Adrenal gland (tissue), 12 donors: ENCODE measurements around the gene SDF4. TPM values are rescaled to one million over a fixed set of nuclear protein-coding genes. Genes with fewer than 3 reads are reported as not detected.

Experiments
- DNase-seq, 7 donors: peaks; one replicate each; pipeline ENCODE4 v3.0.0-alpha.2; 2019 to 2020
- H3K27ac ChIP-seq, 5 donors: fragments of 200-600 bp; sonication (generic) in 4 of 5; 1 replicate in 3 of 5; 2 replicates in 2 of 5; pipeline versions ENCODE4 v1.5.1 to v1.8.0; 2016 to 2020; ENCODE audit warnings: mild to moderate bottlenecking in 1 of 5
- H3K27me3 ChIP-seq: fragments of 200-600 bp; 2 replicates; pipeline ENCODE4 v1.8.0; 2021
- H3K36me3 ChIP-seq, 2 donors: fragments of 200-600 bp; replicated peaks in 1 of 2; 1 replicate in 1 of 2; 2 replicates in 1 of 2; pipeline versions ENCODE4 v1.5.1 to v1.8.0; 2018 to 2022
- H3K4me1 ChIP-seq, 2 donors: fragments of 200-600 bp; replicated peaks in 1 of 2; 1 replicate in 1 of 2; 2 replicates in 1 of 2; pipeline versions ENCODE4 v1.5.1 to v1.8.0; 2018 to 2021
- H3K4me3 ChIP-seq, 4 donors: fragments of 200-600 bp; sonication (generic) in 3 of 4; one replicate each; pipeline ENCODE4 v1.5.1; 2016 to 2018
- H3K9me3 ChIP-seq, 3 donors: fragments of 200-600 bp; sonication (generic) in 1 of 3; replicated peaks in 1 of 3; 1 replicate in 2 of 3; 2 replicates in 1 of 3; pipeline versions ENCODE4 v1.5.1 to v1.8.0; 2016 to 2021
- POLR2A ChIP-seq, 2 donors: fragments of 450-650 bp; IDR thresholded peaks; one replicate each; pipeline ENCODE4 v1.6.1; 2017; ENCODE audit warnings: antibody characterized with exemption in 2 of 2, mild to moderate bottlenecking in 2 of 2, moderate library complexity in 1 of 2
- WGBS, 4 donors: extraction: QIAGEN DNeasy Blood & Tissue Kit in 2 of 4; methylation state at CpG; one replicate each; pipeline versions ENCODE4 v1.1.5 to v1.1.7; 2013 to 2017; 5-methylcytosine and 5-hydroxymethylcytosine counted together
- intact Hi-C, 2 donors: fragments of 100-400 bp; cut with DNase I; formaldehyde crosslinking; loops; one replicate each; pipeline versions ENCODE4 v1.14.1 to v1.15.0; 2022 to 2023
- polyA plus RNA-seq, 3 donors: library from polyadenylated mRNA; stranded (reverse); fragments of 200-250 nt in 2 of 3; fragments of 350-450 nt in 1 of 3; fragmentation: Illumina TruSeq in 1 of 3; extraction: RNeasy Lipid Tissue Mini Kit (QIAGEN cat#74804) in 1 of 3; gene quantifications; one replicate each; pipeline ENCODE4 v1.2.3, GENCODE V29; 2013 to 2014
- total RNA-seq, 9 donors: library from RNA; depleted of rRNA in 4 of 9; stranded (reverse); fragments of >200 nt in 4 of 9; fragments of 120-200 nt in 1 of 9; fragmentation: NEBNext Ultra II Directional in 1 of 9; extraction: Animal tissue kit (Norgen Biotek cat#: 25700) in 1 of 9; gene quantifications; one replicate each; pipeline versions ENCODE4 v1.1.0 to v1.2.4, GENCODE V29; 2013 to 2023
- TF ChIP-seq, protein P1 (sequence below), 6 experiments: fragments of 450-650 bp in 4 of 6; fragments of 200-600 bp in 2 of 6; sonication (generic) in 1 of 6; IDR thresholded peaks; 1 replicate in 5 of 6; 2 replicates in 1 of 6; pipeline versions ENCODE4 v1.5.1 to v1.8.0; 2016 to 2021; ENCODE audit warnings: antibody characterized with exemption in 6 of 6, mild to moderate bottlenecking in 2 of 6, moderate library complexity in 1 of 6
- donor health status: healthy with polysubstance abuse.
- donor health status: Bipolar disorder and iron deficiency.
- donor health status: DM: yes; HTN: yes; CAD: no.
- donor health status: DM: no; HTN: no; CAD: no.
- donor health status: DM: no; HTN: no; CAD: no.
- donor health status: DM: yes; HTN: yes; CAD: no.

The SDF4 gene
- total and polyA plus RNA-seq, 12 donors: 49.4 to 221 (median 142) TPM

GRCh38 chr1:1215080-1215676 lies 16.6 kb downstream of the SDF4 start:
- TF ChIP-seq POLR2A (IDR thresholded peaks at IDR 0.05): no peak
- TF ChIP-seq, protein P1, sequence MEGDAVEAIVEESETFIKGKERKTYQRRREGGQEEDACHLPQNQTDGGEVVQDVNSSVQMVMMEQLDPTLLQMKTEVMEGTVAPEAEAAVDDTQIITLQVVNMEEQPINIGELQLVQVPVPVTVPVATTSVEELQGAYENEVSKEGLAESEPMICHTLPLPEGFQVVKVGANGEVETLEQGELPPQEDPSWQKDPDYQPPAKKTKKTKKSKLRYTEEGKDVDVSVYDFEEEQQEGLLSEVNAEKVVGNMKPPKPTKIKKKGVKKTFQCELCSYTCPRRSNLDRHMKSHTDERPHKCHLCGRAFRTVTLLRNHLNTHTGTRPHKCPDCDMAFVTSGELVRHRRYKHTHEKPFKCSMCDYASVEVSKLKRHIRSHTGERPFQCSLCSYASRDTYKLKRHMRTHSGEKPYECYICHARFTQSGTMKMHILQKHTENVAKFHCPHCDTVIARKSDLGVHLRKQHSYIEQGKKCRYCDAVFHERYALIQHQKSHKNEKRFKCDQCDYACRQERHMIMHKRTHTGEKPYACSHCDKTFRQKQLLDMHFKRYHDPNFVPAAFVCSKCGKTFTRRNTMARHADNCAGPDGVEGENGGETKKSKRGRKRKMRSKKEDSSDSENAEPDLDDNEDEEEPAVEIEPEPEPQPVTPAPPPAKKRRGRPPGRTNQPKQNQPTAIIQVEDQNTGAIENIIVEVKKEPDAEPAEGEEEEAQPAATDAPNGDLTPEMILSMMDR (IDR thresholded peaks at IDR 0.05): no peak
- Histone ChIP-seq H3K27me3 (no peaks in the 10 kb centered on the region), H3K4me3 (no peak overlapping the region), H3K4me1 (no peaks in the 10 kb centered on the region), H3K27ac (no peak overlapping the region), H3K9me3 (no peaks in the 10 kb centered on the region), H3K36me3 (peaks cover 0 to 28% of the 10 kb centered on the region in 2 donors)
- no peak for DNase-seq
- 49 to 88% (median 55%) methylated on average over 1 to 11 of the region's 11 CpGs for WGBS, 4 donors
- intact Hi-C loops: no loop called here

DNA sequence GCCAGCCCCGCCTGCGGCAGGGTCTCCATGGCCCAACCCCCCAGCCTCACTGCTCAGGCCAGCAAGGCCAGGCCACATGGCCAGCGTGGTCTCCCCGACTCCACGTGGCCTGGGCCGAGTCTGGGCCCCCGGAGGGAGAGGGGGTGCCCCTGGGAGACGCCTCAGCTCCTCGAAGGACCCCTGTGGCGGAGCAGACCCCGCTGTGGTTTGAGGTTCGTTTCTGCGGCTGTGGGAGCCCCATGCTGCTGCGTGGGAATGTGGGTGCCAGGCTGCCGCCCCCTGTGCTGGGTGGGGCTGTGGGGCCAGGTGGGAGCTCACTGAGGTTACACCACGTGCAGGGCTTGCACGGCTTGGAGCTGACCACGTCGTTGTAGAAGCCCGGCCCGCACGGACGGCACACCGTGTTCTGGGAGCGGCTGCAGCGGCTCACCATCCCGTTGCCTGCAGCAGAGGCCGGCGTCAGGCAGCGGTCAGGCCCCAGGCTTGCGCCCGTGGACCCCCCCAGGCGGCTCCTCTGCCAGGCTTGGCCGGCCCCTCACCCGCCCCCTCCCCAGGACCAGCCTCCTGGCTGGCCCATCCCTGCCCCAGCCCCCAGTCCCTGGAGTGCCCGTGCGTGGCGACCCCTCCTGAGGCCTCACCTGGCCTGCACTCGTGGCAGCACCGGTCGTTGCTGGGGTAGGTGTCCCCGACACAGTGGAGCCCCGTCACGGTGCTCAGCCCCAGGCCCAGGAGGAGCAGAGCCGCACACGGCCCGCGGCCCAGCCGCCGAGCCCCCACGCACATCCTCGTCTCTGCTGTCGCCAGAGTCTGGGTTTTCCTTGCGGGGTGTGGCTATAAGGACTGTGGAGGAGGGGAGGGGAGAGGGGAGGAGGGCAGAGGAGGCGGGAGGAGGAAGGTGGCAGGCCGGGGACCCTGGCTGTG lies 18.2 kb downstream of the SDF4 start, which contains the start of gene TNFRSF4:
Gene TNFRSF4 (minus strand): TSS at position 809 of the 921 bp plus-strand sequence. CDS start 26 bp downstream, at position 783.
- Histone ChIP-seq H3K27me3 (no peaks in the 10 kb centered on the region), H3K36me3 (peaks cover 0 to 21% of the 10 kb centered on the region in 2 donors), H3K4me1 (peaks cover 0 to under 1% of the 10 kb centered on the region in 2 donors), H3K4me3 (peak within 1 kb of the TSS in 1 of 4 donors; percentile 23), H3K9me3 (no peaks in the 10 kb centered on the region), H3K27ac (peak within 1 kb of the TSS in 1 of 5 donors; percentile 29)
- TF ChIP-seq, protein P1 (IDR thresholded peaks at IDR 0.05): no peak
- no peak for TF ChIP-seq POLR2A (IDR thresholded peaks at IDR 0.05)
- DNase-seq: no peak
- WGBS, 4 donors: 47 to 76% (median 53%) methylated on average over 17 to 56 of the region's 56 CpGs
- intact Hi-C loops: loop anchor here in 1 of 2 donors (5.0 kb wide), 1 partner anchor 81 kb away; no protein-coding TSS in a partner anchor

DNA sequence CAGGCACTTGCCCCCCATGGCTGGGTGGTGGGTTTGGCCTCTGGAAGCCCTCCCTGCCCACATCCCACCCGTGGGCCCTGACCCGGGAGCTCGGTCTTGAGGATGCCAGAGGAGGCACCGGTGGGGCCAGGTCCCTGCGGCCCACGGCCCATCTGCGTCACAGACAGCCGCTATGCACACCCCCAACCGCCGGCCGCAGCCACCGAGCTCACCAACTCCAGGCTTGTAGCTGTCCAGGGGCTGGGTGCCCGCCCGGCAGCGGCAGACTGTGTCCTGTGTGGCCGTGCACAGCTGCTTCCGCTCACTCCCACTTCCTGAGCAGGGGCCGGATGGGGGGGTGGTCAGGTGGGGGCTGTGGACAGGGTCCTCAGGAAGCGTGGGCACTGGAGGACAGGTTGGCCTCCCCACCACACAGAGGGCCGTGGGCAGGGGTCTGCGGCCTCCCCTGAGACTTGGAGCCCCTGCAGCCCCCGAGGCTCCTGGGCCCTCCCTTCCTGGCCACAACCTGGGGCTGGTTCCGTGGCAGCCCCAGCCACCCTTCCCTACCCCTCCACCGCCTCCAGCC lies 18.9 kb downstream of the SDF4 start:
- WGBS, 4 donors: 50 to 61% (median 56%) methylated on average over 16 to 24 of the region's 24 CpGs; no CpG with 5 or more reads in 1 of the 4 donors
- no peaks in the 10 kb centered on the region for H3K9me3 ChIP-seq
- peak overlapping the region in 1 of 5 donors; percentile 29 for H3K27ac ChIP-seq
- no peaks in the 10 kb centered on the region for H3K27me3 ChIP-seq
- intact Hi-C loops: loop anchor here in 1 of 2 donors (5.0 kb wide), 1 partner anchor 81 kb away; no protein-coding TSS in a partner anchor
- H3K36me3 ChIP-seq: peaks cover 0 to 14% of the 10 kb centered on the region in 2 donors
- peaks cover 6% of the 10 kb centered on the region in 2 donors for H3K4me1 ChIP-seq
- peak overlapping the region in 1 of 4 donors; percentile 23 for H3K4me3 ChIP-seq
- no peak for TF ChIP-seq POLR2A (IDR thresholded peaks at IDR 0.05)
- TF ChIP-seq, protein P1 (IDR thresholded peaks at IDR 0.05): no peak
- DNase-seq: peak in 3 of 7 donors; percentile 42 to 65 (median 49)
